C4-2B (cell line): Measurements from ENCODE around the gene GSX2.
"Not testable (repeated sequence)": the region's sequence is repeated elsewhere in the genome, so short reads cannot be mapped to it uniquely, and the experiment has no call there.

Source experiments
- H3K27ac ChIP-seq: fragments of 450-650 bp; 2 replicates; pipeline ENCODE4 v1.5.1; 2017
- ZFX ChIP-seq: fragments of 450-650 bp; IDR thresholded peaks from 2 replicates; pipeline ENCODE4 v1.6.1; 2017
- TF ChIP-seq, protein P1 (sequence below): fragments of 450-650 bp; conservative IDR thresholded peaks from 2 replicates; pipeline ENCODE4 v1.5.1; 2017; ENCODE audit warnings: mild to moderate bottlenecking

The GSX2 gene

DNA sequence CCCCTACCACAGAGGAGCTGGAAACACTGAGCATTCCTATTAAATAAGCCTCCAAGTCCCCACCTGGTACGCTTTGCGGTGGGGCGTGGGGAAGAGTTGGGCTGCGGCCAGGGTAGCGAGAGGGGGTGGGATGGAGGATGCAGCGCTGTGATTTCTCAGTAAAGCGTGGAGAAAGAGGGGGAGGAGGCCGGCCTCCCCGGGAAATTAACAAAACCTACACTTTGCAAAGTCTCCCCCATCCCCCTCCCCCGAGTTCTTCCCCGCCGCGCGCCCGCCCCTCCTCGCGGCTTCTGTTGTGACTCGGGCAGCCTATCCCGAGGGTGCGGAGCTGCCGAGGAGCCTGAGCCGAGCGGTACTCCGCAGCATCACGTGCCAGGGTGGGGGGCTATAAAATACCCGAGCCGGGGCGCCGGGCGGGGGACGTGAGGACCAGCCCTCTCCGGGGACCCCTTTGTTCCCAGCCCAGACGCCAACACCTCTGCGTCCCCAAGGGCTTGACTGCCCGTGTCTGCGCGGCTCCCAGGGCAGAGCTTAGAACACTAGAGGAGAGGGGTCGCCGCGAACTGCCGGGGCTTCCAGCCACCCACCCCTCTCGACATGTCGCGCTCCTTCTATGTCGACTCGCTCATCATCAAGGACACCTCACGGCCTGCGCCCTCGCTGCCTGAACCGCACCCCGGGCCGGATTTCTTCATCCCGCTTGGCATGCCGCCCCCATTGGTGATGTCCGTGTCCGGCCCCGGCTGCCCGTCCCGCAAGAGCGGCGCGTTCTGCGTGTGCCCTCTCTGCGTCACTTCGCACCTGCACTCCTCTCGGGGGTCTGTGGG is at the start of gene GSX2:
GSX2 (plus strand) TSS at position 416 of the 827 bp plus-strand sequence; CDS start at position 598, 182 bp downstream.
- TF ChIP-seq, protein P1, sequence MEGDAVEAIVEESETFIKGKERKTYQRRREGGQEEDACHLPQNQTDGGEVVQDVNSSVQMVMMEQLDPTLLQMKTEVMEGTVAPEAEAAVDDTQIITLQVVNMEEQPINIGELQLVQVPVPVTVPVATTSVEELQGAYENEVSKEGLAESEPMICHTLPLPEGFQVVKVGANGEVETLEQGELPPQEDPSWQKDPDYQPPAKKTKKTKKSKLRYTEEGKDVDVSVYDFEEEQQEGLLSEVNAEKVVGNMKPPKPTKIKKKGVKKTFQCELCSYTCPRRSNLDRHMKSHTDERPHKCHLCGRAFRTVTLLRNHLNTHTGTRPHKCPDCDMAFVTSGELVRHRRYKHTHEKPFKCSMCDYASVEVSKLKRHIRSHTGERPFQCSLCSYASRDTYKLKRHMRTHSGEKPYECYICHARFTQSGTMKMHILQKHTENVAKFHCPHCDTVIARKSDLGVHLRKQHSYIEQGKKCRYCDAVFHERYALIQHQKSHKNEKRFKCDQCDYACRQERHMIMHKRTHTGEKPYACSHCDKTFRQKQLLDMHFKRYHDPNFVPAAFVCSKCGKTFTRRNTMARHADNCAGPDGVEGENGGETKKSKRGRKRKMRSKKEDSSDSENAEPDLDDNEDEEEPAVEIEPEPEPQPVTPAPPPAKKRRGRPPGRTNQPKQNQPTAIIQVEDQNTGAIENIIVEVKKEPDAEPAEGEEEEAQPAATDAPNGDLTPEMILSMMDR = no peak
- no peak for TF ChIP-seq ZFX

DNA sequence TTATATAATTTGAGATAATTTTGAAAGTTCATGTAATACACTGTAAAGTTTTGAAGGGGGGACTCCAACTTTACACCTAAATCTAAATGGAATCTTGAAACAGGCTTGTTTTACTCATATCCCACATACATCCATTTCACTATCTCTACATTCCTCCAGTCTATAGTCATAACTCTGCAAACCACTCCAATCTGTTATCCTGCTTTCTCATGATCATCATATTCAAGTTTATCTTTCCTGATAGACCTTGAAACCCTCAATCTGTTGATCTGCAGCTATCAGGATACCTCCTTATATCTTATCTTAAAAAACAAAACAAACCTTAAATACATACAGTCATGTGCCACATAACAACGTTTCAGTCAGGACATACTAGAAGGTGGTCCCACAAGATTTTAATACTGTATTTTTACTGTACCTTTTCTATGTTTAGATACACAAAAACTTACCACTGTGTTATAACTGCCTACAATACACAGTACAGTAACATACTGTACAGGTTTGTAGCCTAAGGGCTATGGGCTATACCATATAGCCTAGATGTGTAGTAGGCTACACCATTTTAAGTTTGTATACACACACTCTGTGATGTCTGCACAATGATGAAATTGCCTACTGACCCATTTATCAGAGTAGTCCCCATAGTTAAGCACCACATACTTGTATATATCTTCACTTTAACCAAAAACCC is 49.6 kb upstream of the GSX2 start:
- no peak overlapping the region for H3K27ac ChIP-seq

More for the DNA sequence above, at the start of gene GSX2:
- no peak within 1 kb of the TSS for H3K27ac ChIP-seq

DNA sequence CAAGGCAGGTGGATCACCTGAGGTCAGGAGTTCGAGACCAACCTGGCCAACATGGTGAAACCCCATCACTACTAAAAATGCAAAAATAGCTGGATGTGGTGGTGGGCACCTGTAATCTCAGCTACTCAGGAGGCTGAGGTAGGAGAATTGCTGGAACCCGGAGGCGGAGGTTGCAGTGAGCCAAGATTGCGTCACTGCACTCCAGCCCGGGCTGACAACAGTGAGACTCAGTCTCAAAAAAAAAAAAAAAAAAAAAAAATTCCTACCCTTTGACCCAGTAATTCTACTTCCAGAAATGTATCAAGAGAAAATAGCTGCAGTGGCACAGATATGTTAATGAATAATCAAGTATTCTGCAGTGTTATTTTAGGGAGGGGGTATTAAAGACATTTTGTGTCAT is 46.6 kb upstream of the GSX2 start:
- H3K27ac ChIP-seq = not testable (repeated sequence)

More for the DNA sequence above, 49.6 kb upstream of the GSX2 start:
- TF ChIP-seq, protein P1 = no peak
- TF ChIP-seq ZFX = no peak

DNA sequence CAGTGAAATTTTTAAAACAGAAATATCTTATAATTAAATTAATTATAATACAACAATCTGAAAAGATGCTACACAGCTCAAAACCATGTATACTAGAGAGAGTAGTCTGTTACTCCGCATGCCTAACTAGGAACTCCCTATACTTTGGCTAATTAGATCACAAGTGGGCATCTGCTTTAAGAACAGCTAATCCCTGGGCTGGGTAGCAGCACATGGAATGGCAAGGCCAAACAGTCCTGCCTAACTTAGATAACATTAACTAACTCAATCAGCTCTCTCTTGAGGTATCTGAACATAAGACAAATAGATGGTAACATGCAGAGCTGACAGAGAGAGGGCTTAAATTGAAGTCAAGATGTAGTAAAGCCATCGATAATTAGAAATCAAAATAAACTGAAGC is 45.5 kb upstream of the GSX2 start:
- H3K27ac ChIP-seq = no peak overlapping the region
- TF ChIP-seq ZFX = no peak

DNA sequence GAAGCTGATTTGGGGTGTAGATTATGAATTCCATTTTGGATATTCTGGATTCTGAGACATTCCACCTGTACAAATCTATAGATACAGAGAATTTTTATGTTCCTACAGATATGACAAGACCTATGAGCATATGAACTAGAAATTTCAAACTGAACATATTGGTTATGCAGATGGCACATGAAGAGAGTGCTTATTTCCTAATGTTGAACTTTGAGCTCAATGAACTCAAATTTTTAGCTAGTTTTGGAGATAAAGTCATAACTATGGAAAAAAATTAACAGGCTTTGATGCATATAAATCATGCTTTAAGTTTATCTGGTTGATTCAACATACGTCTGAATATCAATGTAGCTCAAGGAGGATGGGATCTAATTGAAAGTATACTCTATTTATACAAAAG is 44.5 kb upstream of the GSX2 start:
- no peak for TF ChIP-seq ZFX
- TF ChIP-seq, protein P1 = no peak
- H3K27ac ChIP-seq = no peak overlapping the region

DNA sequence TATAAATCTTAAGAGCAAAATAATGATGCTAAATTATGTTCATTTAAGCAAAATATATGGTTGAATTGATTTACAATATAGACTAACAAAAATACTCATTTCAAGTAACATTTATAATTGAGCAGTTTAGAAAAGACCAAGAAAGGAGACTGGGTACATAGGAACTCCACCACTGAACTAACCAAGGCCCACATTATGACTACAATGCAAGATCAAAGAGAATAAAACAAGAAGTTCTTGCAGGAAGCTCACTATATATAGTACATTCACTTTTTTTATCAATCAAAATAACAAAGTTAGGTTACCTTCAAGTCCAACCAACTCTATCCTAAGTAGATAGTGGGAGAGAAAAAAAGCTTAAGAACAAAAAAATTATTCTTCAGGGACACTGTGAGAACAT is 43.6 kb upstream of the GSX2 start:
- no peak overlapping the region for H3K27ac ChIP-seq
- TF ChIP-seq, protein P1 = no peak
- no peak for TF ChIP-seq ZFX

DNA sequence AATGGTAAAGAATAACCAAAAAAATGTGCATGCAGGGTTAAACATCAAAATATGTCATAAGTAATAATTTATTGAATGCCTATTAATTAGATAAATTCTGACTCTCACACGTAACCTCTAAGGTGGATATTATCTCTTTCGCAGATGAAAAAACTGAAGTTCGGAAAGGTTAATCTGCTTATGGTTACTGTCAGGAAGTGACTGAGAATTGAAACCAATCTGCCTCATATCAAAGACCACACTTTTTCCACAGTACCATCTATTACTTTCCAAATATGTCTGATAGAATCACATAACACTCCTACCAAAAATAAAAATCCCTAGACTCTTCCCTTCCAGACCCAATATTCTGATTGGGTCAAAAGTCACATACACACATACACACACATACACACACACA is 41.8 kb upstream of the GSX2 start:
- no peak overlapping the region for H3K27ac ChIP-seq
- TF ChIP-seq ZFX = no peak
- TF ChIP-seq, protein P1 = no peak

DNA sequence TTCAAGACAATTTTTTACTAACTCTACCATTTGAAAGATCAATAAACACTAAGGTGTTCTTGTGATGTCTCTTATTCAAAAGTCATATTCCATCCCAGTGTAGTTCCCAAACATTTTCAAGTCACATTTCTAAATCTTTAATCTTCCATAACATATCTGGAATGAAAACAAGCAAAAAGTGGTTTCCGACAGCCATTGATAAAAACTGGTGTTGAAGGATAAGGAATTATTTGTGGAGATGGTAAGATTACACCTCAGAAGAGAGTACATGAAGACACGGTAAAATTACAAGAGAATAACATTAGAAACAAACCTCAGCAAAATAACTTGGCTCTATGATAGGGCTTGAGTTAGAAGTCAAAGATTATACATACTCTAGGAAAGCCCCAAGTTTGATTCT is 39.8 kb upstream of the GSX2 start:
- no peak for TF ChIP-seq ZFX
- TF ChIP-seq, protein P1 = no peak
- no peak overlapping the region for H3K27ac ChIP-seq
